NCI-H1105 treated with DMSO at 0.1 percent for 48 hours (cell line): ENCODE data around the gene TPO.

Source experiments
- DNase-seq: peaks from one replicate; lab custom pipeline; 2025; lab: John Stamatoyannopoulos, UW

The TPO gene

DNA sequence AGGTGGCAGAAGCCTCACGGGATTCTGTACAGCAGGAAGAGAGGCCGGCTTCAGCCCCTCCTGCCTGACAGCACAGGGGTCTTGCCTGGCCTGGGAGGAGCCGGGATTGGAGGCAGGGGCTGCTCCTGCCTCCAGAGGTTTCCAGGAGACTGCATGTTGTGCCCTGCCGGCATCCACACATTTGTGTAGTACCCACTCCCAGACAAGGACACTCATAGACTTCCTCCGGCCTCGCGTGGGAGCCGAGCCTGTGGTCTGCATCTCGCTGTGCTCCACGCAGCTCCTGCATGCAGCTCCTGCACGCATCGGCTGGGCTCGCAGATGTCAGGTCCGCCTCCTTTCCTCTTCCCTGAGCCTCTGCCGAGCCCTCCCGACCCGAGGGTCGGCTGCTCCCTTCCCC lies 34.7 kb downstream of the TPO start:
- no peak for DNase-seq

DNA sequence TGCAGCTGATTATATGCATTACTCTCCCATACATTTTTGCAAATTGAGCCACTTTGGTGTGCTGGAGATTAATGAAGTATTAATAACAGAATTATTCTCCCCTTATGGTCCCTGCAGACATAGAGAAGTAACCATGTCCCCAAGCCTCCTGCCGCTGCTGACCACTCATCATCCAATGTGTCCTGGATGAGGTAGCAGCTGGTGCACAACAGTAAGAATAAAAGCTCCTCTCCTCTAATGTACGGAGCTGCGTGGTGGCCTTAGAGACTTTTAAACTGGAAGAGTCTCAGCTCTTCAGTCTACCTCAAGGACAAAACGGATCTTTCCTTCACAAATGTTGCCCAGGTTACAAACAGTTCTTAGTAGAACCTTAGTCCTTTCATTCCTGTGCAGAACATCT lies 37.7 kb downstream of the TPO start:
- no peak for DNase-seq

GRCh38 chr2:1451422-1451821 lies 38.2 kb downstream of the TPO start:
- no peak for DNase-seq

DNA sequence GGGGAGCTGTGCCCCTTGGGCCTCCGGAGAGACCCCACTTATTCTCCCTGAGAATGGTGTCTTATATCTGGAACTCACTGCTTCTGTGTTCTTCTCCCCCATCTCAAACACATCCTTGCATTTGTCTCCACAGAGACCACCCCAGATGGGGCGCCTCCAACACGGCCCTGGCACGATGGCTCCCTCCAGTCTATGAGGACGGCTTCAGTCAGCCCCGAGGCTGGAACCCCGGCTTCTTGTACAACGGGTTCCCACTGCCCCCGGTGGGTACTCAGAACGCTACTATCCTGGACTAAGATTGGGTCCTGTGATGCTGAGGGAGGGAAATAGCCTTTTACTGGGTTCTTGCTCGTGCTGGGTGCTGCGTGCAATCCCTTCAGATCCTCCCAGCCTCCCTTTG lies 40.3 kb downstream of the TPO start:
- no peak for DNase-seq

DNA sequence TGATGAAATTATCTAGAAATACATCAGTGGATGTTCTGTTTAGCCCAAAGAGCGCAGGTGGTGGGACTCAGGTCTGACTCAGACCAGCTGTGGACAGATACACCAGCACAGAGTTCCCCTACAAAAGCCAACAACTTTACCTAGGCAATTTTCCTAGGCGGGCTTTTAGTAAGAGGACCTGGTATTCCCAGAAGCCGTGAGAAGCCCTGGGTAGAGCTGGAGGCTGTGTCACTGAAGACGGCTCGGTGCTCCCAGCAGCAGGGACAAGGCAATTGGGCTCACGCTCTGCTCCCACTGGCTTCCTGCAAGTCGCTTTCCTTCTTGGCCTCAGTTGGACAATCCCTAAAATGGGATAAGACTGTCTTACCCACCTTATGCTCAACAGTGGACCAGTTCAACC lies 41.1 kb downstream of the TPO start:
- no peak for DNase-seq

DNA sequence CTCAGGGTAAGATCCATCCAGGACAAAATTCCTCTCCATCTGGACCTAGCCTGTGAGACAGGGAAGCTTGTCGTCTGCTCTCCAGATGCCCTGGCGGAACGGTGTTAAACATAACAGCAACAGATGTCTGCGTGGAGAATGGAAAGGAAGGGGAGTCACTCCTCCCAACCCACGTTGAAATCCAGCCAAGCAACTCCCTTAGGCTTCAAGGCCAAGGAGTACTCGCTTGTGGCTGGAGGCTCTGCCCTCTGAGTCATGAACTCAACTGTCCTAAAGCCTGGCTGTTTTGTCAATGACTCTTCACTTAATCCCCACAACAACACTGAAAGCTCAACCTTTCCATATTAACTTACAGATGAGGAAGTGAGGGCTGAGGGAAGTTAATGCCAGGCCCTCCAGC lies 42.2 kb downstream of the TPO start:
- no peak for DNase-seq

DNA sequence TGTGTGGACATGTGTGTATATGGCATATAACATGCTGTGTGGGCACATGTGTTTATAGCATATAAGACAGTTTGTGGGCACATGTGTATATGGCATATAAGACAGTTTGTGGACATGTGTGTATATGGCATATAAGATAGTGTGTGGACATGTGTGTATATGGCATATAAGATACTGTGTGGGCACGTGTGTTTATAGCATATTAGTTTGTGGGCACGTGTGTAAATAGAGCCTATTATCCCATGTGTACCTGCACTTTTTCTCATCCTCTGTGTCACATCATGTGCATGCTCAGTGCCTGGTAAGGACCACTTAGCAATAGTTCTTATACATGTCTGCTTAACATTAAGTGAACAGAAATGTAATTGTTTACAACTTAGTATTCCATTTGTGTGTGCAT lies 45.2 kb downstream of the TPO start:
- DNase-seq = no peak

DNA sequence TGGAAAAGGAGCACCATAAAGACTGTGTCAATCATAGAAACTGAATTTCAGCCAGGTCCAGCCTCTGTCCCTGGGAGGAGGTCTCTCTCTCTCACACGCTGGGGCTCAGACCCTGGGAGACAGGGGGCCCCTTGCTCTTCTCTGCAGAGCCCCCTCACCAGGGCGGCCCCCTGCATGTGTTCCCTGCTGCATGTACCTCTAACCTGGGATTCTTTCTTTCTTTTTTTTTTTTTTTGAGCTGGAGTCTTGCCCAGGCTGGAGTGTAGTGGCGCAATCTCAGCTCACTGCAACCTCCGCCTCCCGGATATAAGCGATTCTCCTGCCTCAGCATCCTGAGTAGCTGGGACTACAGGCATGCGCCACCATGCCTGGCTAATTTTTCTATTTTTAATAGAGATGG lies 46.5 kb downstream of the TPO start:
- DNase-seq = no peak

- no peak for DNase-seq
These were observed 47.7 kb downstream of the TPO start for GRCh38 chr2:1460851-1461418.

- DNase-seq = no peak
These were observed 48.5 kb downstream of the TPO start for GRCh38 chr2:1461507-1462390.

- no peak for DNase-seq
These were observed 49.7 kb downstream of the TPO start for GRCh38 chr2:1462994-1463393.

DNA sequence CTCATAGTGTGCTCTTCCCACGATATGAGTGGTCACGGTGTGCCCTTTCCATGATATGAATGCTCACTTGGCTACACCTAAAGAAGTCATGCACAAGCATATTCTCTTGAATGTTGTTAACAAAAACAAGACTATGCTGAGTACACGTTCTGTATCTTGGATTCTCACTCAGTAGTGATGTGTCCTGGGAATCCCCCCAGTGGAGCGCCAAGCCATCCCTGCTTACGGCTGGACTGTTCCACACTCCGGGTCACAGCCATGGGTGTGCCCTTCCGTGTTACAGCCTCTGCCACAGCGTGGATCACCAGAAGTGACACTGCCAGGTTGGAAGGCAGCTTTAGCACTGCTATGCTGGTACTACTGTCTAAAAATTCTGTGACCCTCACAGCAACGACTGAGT lies 59.1 kb downstream of the TPO start:
- no peak for DNase-seq

GRCh38 chr2:1476617-1477195 lies 63.4 kb downstream of the TPO start:
- no peak for DNase-seq

GRCh38 chr2:1477196-1478040 lies 64.2 kb downstream of the TPO start:
- no peak for DNase-seq

DNA sequence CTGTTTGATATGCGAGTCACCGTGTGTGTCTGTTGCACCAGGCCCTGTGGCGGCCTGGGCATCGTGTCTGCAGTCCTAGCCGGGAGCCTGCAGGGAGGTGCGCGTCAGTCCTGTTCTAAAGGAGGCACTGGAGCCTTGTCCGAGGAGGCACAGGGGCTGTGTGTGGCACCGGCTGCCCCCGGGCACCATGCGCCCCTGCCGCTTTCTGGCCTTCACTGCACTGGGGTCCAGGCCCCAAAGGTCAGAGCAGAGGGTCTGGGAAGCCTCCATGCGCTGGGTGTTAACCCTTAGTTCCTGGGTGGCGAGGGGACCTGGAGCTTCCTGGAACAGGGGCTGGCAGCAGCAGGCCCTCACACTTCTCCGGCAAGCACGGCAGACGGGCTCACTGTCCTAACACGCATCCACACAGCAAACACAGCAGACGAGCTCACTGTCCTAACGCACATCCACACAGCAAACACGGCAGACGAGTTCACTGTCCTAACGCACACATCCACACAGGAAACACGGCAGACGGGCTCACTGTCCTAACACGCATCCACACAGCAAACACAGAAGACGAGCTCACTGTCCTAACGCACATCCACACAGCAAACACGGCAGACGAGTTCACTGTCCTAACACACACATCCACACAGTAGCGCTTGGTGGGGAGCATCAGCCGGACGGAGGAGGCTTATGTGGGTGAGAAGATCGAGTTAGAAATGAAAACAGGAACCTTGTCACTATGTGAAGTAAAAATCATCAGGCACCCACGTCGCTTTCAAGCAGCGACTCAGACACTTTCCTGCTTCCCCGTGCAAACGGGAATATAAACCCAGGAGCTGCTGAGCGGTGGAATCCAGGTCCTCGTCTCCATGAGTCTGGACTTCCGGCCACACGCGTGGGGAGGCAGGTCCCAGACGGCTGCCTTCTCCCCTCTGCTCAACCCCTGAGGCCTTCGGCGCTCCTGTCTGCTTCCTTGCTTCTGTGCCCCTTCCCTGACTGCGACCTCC lies 65.3 kb downstream of the TPO start:
- DNase-seq = no peak

DNA sequence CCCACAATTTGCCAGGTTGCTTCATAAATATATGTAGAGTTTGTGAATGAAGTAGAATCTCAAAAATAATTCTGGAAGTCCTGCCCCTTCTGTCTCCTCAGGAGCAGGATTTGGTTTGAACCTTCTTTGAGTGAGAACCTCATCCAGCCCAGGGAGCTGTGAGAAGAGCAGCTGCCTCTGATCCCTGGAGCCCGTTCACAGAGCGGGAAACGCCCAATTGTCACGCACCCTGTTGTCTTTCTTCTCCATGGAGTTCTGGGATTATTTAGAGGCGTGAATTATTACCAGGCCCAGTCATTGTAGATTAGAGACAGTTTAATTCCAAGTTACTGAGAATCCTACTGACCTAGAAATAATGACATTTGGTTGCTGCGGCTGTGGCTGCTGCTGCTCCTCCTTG lies 66.1 kb downstream of the TPO start:
- no peak for DNase-seq

DNA sequence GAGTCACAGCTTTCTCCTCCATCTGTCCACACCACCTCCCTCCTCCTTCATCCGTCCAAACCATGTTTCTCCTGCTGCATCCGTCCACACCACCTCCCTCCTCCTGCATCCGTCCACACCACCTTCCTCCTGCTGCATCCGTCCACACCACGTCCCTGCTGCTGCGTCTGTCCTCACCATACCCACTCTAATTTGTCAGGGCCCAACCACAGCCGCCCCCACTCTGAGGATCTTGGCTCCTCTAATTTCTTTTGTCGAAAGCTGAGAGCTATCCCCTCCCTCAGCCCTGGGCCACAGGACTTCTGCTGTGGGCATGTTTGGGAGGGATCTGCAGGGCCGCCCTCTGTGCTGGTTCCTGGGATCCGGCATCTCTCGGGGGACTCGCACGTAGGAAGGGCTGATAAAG lies 67.4 kb downstream of the TPO start:
- no peak for DNase-seq

- no peak for DNase-seq
These were observed 68.4 kb downstream of the TPO start for GRCh38 chr2:1481406-1482252.

- no peak for DNase-seq
These were observed 69.0 kb downstream of the TPO start for GRCh38 chr2:1482253-1482675.

DNA sequence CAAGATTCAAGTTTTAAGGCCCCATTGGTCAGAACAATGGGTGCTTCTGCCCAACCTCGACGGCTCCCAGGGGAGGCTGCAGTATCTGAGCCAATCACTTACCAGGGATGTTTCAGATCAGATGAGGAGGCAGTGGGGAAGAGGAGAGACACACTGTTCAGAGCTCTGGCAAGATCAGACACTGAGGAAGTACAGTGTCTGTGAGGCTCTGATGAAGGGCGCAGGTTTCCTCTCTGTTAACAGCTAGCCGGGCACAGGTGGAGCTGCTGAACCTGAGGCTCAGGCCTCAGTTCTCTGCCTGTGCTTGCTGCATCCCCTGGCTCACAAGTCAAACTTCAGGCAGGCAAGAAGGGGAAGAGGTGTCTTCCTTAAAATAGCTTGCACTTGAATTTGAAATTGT lies 69.7 kb downstream of the TPO start:
- no peak for DNase-seq
